Mucosa of gallbladder (tissue), 1 donor: ENCODE results near the gene LDLRAD3. TPM values are rescaled to one million over a fixed set of nuclear protein-coding genes. Genes with fewer than 3 reads are reported as not detected.
"Not testable (repeated sequence)": the region's sequence is repeated elsewhere in the genome, so short reads cannot be mapped to it uniquely, and the experiment has no call there.

Experiments used
- DNase-seq: peaks from one replicate; pipeline ENCODE4 v3.0.0-alpha.2; 2020; ENCODE audit warnings: low spot score
- total RNA-seq: library from RNA; stranded (reverse); gene quantifications from one replicate; pipeline ENCODE4 v1.2.1, GENCODE V29; 2021
- donor health status: DM: no; HTN: no; CAD: no.

The LDLRAD3 gene
- total RNA-seq, 1 donor from 2014 or later: 5.0 TPM

DNA sequence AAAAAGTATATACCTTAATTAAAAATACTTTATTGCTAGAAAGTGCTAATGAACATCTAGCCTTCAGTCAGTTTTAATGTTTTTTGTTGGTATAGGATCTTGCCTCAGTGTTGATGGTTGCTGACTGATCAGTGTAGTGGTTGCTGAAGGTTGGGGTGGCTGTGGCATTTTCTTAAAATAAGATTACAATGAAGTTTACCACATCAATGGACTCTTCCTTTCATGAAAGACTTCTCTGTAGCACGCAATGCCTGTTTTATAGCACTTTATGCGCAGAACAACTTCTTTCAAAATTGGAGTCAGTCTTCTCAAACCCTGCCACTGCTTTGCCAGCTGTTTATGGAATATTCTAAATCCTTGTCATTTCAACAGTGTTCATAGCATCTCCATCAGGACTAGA lies 50.6 kb downstream of the LDLRAD3 start:
- no peak for DNase-seq

DNA sequence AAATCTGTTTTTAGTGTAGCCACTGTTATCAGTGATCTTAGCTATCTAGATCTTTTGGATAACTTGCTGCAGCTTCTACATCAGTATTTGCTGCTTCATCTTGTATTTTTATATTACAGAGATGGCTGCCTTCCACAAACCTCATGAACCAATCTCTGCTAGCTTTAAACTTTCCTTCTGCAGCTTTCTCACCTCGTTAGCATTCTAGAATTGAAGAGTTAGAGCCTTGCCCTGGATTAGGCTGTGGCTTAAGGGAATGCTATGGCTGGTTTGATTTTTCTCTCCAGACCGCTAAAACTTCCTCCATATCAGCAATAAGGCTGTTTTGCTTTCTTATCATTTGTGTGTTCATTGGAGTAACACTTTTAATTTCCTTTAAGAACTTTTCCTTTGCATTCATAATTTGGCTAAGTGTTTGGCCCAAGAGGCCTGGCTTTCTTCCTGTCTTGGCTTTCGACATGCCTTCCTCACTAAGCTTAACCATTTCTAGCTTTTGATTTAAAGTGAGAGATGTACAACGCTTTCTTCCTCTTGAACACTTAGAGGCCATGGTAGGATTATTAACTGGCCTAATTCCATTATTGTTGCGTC lies 51.9 kb downstream of the LDLRAD3 start:
- DNase-seq: no peak

DNA sequence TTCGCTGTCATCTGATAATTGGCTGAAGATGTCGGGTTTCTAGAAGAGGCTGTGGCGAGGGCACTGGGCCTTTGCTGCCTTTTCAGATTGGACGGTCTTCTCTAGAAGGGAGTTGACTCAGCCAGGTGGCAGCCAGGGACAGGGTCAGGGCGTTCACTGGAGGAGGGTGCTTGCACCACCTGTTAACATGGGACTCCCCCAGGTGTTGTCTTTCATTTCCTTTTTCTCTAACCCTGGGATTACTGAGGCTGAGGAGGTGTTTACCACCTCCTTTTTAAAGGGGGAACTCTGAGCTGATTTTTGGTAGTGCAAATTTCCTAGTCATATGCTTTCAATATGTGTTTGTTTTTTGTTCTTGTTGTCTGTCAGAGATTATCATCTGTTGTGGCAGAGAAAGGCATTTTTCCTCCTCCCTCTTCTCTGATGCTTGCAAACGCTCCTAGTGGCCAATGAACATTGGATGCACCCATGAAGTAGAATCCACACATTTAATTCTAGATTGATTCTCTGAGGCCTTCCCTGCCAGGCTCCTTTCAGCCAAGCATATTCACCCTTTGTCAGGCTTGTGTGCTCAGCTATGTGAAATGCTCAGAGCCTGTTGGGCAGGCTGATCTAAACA lies 54.1 kb downstream of the LDLRAD3 start:
- no peak for DNase-seq

DNA sequence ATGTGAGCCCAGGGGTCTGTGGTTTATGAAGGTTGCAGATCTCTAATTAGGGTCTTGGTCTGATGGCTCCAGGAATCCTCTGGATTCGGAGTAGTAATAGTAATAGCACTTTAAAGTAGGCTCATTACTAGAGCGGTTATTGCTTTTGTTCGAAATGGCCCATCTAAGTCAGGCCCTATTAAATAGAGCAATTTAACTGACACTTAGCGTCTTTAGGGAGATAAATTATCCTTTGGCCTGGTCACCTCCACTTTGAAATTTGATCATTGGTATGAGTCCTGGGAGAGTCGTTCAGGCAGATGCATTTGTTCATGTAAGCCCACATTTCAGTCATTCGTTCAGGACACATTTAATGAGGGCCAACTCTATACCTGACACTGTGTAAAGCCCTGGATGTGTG lies 54.8 kb downstream of the LDLRAD3 start:
- no peak for DNase-seq

DNA sequence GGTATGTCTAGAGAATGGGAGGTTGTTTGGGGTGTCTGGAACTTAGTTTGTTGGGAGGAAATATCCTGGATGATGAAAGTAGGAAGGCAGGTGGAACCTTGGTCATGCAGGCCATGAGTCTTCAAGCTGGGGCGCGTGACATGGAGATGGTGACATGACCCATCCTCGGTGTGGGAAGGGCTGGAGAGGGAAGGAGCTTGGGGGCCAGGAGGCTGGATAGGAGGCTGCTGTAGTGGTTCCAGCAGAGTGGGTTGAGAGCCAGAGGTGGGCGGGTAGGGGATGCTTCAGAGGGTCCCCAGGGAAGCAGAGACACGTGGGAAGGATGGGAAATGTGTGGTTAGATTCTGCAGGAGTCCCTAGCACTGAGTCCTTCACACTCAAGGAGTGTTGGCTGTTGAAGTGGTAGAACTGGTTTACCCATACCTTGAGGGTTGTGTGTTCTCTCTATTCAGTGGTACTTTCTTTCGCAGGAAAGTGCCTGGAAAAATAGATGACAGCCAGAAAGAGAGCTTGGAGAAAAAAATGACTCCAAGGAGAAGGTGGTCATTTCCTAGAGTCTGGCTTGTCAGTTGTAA lies 56.8 kb downstream of the LDLRAD3 start:
- no peak for DNase-seq

DNA sequence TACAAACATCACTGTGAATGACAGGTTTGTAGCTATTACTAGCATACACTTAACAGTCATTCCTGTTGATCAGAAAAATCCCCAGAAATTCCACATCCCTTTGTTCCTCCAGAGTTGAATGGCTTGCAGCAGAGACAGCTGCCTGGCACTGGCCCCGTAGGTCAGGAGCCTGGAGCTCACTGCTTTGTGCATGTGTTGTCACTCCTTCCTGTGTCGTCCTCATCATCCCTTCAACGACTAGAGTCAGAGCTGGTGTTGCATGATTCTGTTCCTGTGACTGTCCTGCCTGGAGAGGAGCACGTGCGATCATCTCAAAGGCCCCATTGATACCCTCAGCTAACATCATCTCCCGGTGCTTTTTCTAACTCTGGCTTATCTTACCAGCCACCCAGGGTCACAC lies 58.3 kb downstream of the LDLRAD3 start:
- DNase-seq: no peak

DNA sequence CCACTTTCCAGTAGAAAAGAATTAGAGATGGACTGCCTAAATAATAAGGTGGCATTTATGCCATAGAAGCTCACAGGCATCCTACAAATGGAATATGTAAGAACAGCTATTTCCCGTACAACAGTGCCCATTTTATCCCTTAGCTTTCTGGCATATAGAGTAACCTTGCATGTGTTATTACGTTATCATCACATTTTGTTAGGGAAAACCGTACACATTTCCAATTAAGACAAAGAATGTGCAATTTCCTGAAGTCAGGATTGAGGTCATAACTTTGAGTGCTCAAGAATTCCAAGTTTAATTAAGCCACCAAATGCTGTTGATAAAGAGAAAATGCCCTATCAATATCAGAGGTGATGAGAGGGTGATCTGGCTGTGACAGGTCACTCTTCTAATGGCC lies 58.9 kb downstream of the LDLRAD3 start:
- no peak for DNase-seq

DNA sequence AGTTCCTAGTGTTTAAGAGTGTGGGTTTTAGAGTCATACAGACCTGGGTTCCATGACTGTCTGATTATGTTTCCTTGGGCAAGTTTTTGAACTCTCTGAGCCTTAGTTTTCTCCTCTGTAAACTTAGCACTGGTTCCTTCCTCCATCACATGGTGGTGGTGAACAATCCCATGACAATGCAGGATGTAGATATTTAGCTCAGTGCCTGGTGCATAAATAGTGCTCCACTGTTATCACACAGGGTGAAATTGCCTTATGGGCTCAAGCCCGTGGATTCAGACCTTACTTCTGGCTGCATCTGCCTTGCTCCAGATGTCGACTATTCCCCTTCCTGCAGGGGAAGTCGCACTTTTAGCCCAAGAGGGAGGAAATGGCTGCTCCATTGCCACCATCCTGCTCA lies 62.7 kb downstream of the LDLRAD3 start:
- DNase-seq: no peak

DNA sequence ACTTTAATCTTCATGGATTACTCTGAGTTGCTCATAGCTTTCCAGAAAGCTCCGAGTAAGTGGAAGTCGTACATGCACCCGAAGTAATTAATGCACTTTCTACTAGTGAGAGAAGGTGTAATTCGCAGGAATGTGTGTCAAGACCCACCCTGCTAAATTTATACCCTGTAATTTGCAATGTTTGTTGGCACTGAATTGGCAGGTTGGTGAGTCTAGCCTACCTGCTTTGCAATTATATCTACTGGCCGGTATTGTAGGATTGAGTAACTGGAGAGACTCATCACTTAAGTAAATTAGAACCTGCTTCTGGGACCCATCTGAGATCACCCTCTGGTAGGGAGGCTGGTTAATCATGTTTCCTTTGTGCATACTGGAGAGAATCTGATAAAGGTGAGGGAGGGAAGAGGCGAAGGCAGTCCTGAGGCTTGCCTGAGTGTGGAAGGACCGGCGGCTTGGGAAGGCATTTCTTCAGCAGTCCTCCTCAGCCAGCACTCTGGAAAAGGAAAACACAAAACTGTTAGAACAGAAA lies 63.3 kb downstream of the LDLRAD3 start:
- DNase-seq: no peak

DNA sequence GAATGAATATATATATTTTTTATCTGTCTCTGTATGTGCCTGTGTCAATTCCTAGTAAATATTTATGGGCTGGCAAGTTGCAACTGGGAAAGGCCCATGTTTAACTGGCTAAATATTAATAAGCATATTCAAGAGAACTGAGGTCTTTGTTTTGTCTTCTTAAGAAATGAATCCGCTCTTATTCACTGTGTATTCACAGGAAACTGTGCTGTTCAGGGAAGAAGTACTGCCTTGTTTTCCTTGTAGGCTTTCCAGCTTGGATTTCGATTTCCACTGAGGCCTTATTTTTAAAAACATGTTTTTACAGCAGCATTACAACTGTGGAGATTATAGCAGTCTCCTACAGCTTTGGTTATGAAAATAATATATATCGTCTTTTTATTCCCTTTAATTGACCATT lies 64.7 kb downstream of the LDLRAD3 start:
- no peak for DNase-seq

DNA sequence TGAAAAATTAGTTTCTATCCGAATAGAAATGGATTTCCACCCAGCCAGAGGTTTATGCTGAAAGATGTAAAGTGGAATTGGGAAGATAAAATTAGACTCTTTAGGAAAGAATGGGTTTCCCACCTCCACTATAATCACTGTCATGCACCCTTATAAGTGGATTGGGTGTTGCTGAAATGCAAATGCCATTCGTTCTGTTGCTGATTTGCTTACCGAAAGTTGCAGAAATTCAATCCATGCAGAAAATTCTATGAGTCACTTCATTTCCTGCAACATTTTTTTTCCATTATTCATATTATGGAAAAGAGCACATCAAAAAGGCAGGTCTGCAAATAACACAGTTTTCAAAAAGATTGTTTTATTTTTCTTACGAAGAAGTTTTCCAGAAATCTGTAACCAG lies 65.6 kb downstream of the LDLRAD3 start:
- no peak for DNase-seq

DNA sequence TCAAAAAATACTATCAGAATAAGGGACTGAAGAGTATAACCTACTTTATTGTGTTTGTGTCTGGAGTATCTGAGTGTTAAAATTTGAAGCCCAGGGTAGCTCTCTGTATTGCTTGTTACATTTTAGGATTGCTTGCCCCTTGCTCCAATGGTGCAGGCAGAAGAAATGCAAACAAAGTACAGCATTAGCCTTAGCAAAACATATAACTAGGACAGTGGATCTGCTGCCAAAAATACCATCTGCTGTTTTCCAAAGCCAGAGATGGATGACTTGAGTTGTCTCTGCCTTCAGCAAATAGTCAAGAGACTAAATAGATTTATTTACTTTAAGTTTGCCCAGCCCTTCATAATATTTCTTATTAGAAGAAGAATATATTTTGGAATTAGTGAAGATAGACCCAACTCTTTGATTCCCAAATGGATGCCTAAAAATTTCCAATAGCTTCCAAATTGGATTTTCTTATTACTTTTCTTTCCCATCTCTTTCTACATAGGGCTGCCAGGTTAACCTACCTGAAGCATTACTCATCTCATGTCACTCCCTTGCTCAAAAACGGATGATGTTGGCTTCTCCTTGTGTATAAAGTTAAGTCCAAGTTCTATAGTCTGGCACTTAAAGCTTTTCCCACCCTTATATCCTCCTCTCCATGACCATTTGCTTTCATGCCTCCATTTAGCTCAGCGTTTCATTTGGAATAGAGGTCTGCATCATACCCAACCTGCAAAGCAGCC lies 66.3 kb downstream of the LDLRAD3 start:
- DNase-seq: no peak

DNA sequence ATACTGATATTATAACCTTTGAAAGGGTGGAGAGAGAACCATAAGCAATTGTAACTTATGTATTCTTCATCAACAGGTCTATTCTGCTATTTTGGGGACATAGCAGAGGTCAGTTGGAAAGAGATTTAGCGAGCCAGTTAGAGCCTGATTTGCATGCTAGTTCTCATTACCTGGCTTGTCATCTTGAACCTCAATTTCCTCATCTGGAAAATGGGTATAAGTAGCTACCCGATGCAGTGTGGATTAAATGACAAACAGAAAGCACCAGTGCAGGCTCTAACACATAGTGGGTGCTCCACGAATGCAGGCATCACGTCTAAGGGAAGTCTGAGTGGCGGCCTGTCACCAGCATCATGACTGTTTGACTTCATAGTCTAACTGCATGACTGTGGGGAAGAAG lies 67.7 kb downstream of the LDLRAD3 start:
- DNase-seq: no peak

DNA sequence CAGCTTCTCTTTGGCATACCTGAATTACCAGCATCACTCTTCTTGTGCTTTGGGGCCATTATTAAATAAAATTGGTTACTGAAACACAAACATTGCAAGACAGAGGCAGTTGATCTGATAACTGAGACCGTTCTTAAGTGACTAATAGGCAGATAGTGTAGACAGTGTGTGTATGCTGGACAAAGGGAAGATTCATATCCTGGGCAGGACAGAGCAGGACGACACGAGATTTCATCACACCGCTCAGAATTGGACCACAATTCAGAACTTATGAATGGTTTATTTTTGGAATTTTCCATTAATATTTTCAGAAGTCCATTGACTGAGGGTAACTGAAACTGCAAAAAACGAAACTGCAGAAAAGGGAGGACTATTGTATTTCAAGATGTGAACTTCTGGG lies 68.6 kb downstream of the LDLRAD3 start:
- no peak for DNase-seq

DNA sequence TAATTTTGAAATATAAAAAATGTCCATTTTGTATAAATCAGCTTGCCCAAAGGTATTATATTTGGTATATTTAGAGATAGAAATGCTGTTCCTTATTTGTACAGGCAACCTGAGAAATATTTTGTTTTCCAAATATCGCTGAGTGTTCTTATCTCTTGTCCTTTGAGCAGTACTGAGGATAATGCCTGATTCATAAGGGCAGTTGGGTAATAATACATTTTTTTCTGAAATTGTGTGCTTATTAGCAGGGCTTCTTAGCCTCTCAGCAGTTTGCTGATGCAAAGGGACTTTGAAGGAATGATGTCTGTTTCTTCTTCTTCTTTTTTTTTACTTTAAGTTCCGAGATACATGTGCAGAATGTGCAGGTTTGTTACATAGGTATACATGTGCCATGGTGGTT lies 69.1 kb downstream of the LDLRAD3 start:
- no peak for DNase-seq

DNA sequence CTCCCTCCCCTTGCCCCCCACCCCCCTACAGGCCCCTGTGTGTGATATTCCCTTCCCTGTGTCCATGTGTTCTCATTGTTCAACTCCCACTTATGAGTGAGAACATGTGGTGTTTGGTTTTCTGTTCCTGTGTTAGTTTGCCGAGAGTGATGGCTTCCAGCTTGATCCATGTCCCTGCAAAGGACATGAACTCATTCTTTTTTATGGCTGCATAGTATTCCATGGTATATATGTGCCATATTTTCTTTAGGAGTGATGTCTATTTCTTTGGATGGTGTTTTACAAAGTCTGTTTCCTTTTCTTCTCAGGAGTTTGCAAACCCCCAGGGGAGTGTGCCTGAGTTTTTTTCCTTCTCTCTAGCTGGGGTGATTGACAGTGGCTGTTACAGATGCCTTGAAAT lies 69.6 kb downstream of the LDLRAD3 start:
- DNase-seq: not testable (repeated sequence)

DNA sequence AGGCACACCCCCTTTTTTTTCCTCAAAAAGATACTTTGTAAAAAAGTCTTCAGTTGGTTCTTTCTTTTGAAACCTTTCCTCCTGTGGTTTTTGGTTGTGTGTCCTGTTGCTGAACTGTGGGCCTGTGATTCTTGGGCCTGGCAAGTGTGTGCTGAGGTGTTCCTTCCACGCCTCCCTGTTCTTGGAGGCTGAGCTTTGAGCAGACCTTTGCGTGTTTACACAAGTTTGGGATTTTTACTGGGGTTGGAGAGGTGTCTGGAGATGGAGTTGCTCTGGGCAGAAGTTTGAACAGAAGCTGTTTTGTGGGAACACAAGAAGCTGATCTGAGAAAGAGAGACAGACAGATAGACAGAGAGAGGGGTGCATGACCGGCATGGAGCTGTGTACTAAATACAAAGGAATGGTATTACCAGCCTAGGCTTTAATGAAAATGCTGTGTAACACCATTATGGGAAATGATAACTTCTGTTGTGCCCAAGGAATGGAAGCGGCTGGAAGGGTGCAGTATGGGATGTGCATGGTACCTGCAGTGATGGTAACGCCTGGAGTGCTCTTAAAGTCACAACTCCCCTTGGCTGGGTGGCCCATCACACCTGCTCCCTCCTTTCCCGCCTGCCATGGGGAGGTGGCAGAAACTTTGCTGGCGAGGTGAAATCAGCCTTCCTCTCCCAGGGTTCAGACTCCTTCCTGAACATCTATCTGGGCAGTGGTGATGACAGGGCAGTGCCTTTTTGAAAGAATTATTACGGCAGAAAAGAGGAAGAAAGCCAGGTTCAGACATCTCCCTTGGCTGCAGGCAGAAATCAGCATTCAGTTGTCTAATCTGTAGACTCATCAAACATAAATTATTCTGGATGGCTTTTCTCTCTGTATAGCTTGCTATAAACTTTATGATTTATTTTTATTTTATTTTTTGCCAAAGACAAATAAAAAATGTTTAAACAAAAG lies 70.4 kb downstream of the LDLRAD3 start:
- no peak for DNase-seq

DNA sequence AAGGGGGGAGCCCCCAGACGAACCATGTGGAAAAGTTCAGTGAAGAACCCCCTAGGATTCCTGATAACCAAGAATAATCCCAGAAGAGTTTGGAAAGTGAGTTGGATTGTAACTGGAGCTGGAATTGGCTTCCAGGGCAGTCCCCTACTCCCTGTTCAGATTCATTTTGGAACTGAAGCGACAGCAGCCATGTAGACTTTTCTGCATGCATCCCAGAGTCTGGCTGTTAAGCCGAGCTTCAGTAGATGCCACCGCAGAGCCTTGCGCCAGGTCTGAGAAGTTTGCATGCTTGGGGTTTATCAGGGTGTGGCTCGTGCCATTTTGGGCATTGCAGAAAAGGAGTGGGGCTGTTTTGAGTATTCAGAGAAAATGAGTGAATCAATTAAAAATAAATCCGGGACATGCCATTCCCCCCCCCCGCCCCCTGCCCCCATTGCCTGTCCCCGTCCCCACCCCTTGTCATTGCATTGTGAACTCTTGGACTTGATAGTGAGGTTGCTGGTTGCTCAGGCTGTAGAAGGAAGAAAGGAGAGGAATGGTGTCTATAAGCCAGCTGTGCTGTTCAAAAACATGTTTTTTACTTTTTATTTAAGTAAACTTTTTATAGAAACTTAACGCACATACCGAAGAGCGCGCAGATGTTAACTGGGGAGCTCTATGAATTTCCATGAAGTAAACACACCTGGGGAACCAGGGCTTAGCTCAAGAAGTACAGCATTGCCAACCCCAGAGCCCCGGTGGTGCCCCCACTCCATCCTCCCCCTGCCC lies 71.2 kb downstream of the LDLRAD3 start:
- no peak for DNase-seq

DNA sequence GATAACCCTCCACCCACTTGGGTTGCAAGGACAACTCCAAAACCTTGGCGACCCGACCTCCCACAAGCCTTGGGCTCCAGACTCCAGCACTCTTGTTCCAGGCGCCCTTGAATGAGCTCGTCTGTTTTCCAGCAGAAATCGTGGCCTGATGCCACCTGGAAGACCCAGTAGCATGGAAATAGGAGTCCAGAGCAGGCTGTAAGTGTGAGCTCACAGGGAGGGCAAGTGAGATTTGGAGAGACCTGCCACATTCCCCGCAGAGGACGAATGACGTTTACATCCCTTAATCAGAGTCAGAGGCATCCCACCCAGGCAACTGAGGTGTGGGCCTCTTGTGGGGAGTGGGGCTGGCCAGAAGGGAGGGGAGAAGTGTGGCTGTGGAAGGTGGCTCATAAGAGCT lies 71.9 kb downstream of the LDLRAD3 start:
- DNase-seq: no peak

DNA sequence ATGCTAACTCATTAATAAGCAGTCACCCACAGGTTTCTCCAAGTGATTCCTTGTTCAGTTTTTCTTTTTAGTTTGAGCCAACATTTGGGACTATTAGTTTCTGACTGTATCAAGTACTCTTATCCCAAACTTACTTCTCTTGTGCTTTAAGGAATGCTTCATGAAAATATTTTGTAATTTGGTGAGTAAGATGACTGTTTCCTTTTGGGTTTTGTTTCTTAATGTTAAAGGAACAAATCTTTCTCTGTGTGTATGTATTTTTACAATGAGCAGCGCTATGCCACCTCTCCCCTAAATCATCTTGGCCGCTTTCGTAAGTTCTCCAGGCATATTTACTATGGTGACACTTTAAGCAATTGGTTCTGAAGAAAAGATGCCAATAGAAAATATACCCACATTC lies 72.4 kb downstream of the LDLRAD3 start:
- DNase-seq: no peak

DNA sequence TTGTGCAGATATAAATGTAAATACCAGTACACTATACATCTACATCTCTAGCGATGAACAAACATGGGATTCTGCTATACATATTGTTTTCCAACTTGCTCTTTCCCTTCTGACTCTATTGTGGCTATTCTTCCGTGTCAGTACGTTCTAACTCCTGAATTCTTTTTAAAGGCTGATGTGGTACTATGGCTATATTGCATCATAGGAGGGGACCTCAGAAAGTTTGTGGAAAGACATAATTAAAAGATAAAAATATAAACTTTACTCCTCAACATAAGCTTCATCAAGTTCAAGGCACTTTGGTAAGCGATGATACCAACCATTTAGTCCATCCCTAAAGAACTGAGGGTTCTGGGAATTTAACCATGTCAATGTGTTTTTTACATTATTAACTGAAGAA lies 72.8 kb downstream of the LDLRAD3 start:
- DNase-seq: no peak
